K562 (cell line): Measurements from ENCODE around the gene GNPTAB. TPM values are rescaled to one million over a fixed set of nuclear protein-coding genes. Genes with fewer than 3 reads are reported as not detected.

Source experiments
- ATAC-seq: fragments of 200-7000 bp; cut with Tn5 transposase; 3 replicates; pipeline ENCODE4 v1.9.1; 2020; ENCODE audit warnings: moderate library complexity
- BruUV-seq: library from RNA; stranded (reverse); fragments of 400-500 nt; replicated peaks from 2 replicates; lab custom pipeline; 2021; lab: Mats Ljungman, UMichigan
- CTCF ChIA-PET: fragments of 300-600 bp; formaldehyde crosslinking; extraction: SDS; loops from one replicate; lab custom pipeline; 2021; ENCODE audit warnings: low intra/inter-chr PET ratio; lab: Yijun Ruan, JAX
- POLR2A ChIA-PET: fragments of 300-600, 350-650 bp; sonication (Branson Sonifier 250); formaldehyde crosslinking; extraction: SDS; loops from one replicate; lab custom pipeline; 2021; ENCODE audit warnings: antibody characterized with exemption, inconsistent platforms; lab: Yijun Ruan, JAX
- DNase-seq, 4 experiments: peaks; one replicate each; pipeline versions ENCODE4 v3.0.0 to v3.0.0-alpha.2; 2011 to 2018; ENCODE audit warnings: low spot score in 3 of 4, mixed read lengths in 3 of 4; ENCODE audit errors: extremely low read depth in 1 of 4
- FAIRE-seq: peaks from 2 replicates; lab custom pipeline; 2011; peaks lifted over from hg19 to GRCh38; lab: Jason Lieb, UNC
- H2AFZ ChIP-seq: 2 replicates; pipeline ENCODE4 v1.6.0; 2011; ENCODE audit warnings: low read depth, low read length, control low read depth, inconsistent platforms
- H3K27ac ChIP-seq: fragments of 200-600 bp; 3 replicates; pipeline ENCODE4 v1.8.0; 2011; ENCODE audit warnings: low read depth, mild to moderate bottlenecking, control low read depth, inconsistent platforms, low read length, moderate library complexity, mixed read lengths; ENCODE audit errors: extremely low read depth
- H3K27me3 ChIP-seq, 2 experiments: fragments of 300-600 bp in 1 of 2; 2 replicates in 1 of 2; 3 replicates in 1 of 2; pipeline versions ENCODE4 v1.6.0 to v1.8.0; 2011; ENCODE audit warnings: inconsistent platforms in 2 of 2, low read length in 2 of 2, mild to moderate bottlenecking in 1 of 2, mixed read lengths in 1 of 2, moderate library complexity in 1 of 2; ENCODE audit not compliant: control insufficient read depth in 2 of 2, insufficient read depth in 2 of 2
- H3K36me3 ChIP-seq: fragments of 300-600 bp; 3 replicates; pipeline ENCODE4 v1.8.0; 2011; ENCODE audit warnings: mild to moderate bottlenecking, low read length, inconsistent platforms; ENCODE audit not compliant: control insufficient read depth, insufficient read depth
- H3K4me1 ChIP-seq, 2 experiments: fragments of 200-600 bp in 1 of 2; replicated peaks in 1 of 2; 2 replicates in 1 of 2; 3 replicates in 1 of 2; pipeline versions ENCODE4 v1.5.1 to v1.8.0; 2011; ENCODE audit warnings: inconsistent platforms in 2 of 2, low read length in 2 of 2, mild to moderate bottlenecking in 1 of 2, mixed read lengths in 1 of 2, moderate library complexity in 1 of 2; ENCODE audit not compliant: control insufficient read depth in 2 of 2, insufficient read depth in 2 of 2
- H3K4me2 ChIP-seq: 2 replicates; pipeline ENCODE4 v1.6.1; 2011; ENCODE audit warnings: low read length, control low read depth, inconsistent platforms, mixed read lengths; ENCODE audit not compliant: insufficient read depth
- H3K4me3 ChIP-seq: fragments of 200-600 bp; sonication (generic), shearing (Covaris generic); 2 replicates; pipeline ENCODE4 v1.5.1; 2016; ENCODE audit warnings: control low read depth, inconsistent platforms
- H3K79me2 ChIP-seq: fragments of 200-600 bp; 3 replicates; pipeline ENCODE4 v1.8.0; 2011; ENCODE audit warnings: low read length, inconsistent platforms; ENCODE audit not compliant: control insufficient read depth, insufficient read depth
- H3K9ac ChIP-seq, 2 experiments: 2 replicates each; pipeline versions ENCODE4 v1.6.0 to v1.6.1; 2011; ENCODE audit warnings: low read depth in 2 of 2, low read length in 2 of 2, control low read depth in 1 of 2, inconsistent platforms in 1 of 2, mild to moderate bottlenecking in 1 of 2, mixed read lengths in 1 of 2; ENCODE audit not compliant: insufficient read depth in 1 of 2
- H3K9me1 ChIP-seq: one replicate; pipeline ENCODE4 v1.6.0; 2011; ENCODE audit warnings: inconsistent platforms, mild to moderate bottlenecking, low read length, moderate library complexity; ENCODE audit not compliant: control insufficient read depth, insufficient read depth
- H3K9me3 ChIP-seq: replicated peaks from 2 replicates; pipeline ENCODE4 v1.5.1; 2011; ENCODE audit warnings: low read depth, low read length, inconsistent platforms; ENCODE audit not compliant: control insufficient read depth, insufficient read depth
- H4K20me1 ChIP-seq: replicated peaks from 2 replicates; pipeline ENCODE4 v1.6.1; 2011; ENCODE audit warnings: low read length, inconsistent platforms, mixed read lengths; ENCODE audit not compliant: control insufficient read depth, insufficient read depth
- C11orf30 ChIP-seq: fragments of 450-650 bp; IDR thresholded peaks from 2 replicates; pipeline ENCODE4 v1.6.1; 2016; ENCODE audit warnings: low read depth, mild to moderate bottlenecking
- DLX4 ChIP-seq: fragments of 250-450 bp; sonication (Bioruptor Pico); IDR thresholded peaks from 2 replicates; pipeline ENCODE4 v1.6.1; 2021; ENCODE audit warnings: mild to moderate bottlenecking
- EP400 ChIP-seq: fragments of 450-650 bp; IDR thresholded peaks from 2 replicates; pipeline ENCODE4 v1.6.1; 2017; ENCODE audit warnings: antibody characterized with exemption, mild to moderate bottlenecking, moderate library complexity
- HMG20B ChIP-seq: fragments of 250-450 bp; sonication (Bioruptor Pico); IDR thresholded peaks from 2 replicates; pipeline ENCODE4 v1.5.0; 2021; ENCODE audit warnings: mild to moderate bottlenecking
- HNRNPLL ChIP-seq: fragments of 200-400 bp; formaldehyde crosslinking; IDR thresholded peaks from 2 replicates; pipeline ENCODE4 v1.6.1; 2017; ENCODE audit warnings: low read length, low read depth, mild to moderate bottlenecking; ENCODE audit not compliant: poor library complexity, severe bottlenecking
- IRF2 ChIP-seq: sonication (generic); formaldehyde crosslinking; IDR thresholded peaks from 2 replicates; pipeline ENCODE4 v1.8.1; 2022; ENCODE audit warnings: mild to moderate bottlenecking, missing genetic modification reagents
- MITF ChIP-seq: IDR thresholded peaks from 2 replicates; pipeline ENCODE4 v1.6.1; 2014; ENCODE audit warnings: antibody characterized with exemption
- NR4A1 ChIP-seq, 2 experiments: fragments of 250-450 bp in 1 of 2; fragments of 450-650 bp in 1 of 2; sonication (Bioruptor Pico) in 1 of 2; IDR thresholded peaks; 2 replicates each; pipeline versions ENCODE4 v1.4.0 to v1.6.1; 2016 to 2020; ENCODE audit warnings: mild to moderate bottlenecking in 2 of 2, missing compliant biosample characterization in 1 of 2, missing genetic modification characterization in 1 of 2, moderate library complexity in 1 of 2
- POLR2A ChIP-seq: fragments of 450-650 bp; conservative IDR thresholded peaks from 2 replicates; pipeline ENCODE4 v1.6.1; 2016
- RBM14 ChIP-seq: fragments of 200-400 bp; formaldehyde crosslinking; IDR thresholded peaks from 2 replicates; pipeline ENCODE4 v1.6.1; 2018; ENCODE audit warnings: low read depth, mild to moderate bottlenecking, low read length, moderate library complexity, borderline replicate concordance; ENCODE audit not compliant: insufficient read depth
- RFX1 ChIP-seq: fragments of 450-650 bp; IDR thresholded peaks from 2 replicates; pipeline ENCODE4 v1.6.1; 2016; ENCODE audit warnings: mild to moderate bottlenecking, moderate library complexity
- RUNX1 ChIP-seq: sonication (generic); IDR thresholded peaks from 2 replicates; pipeline ENCODE4 v1.6.1; 2016; ENCODE audit warnings: antibody characterized with exemption, low read depth
- WHSC1 ChIP-seq: IDR thresholded peaks from one replicate; pipeline ENCODE4 v1.6.1; 2012; ENCODE audit warnings: low read length, control low read depth, inconsistent platforms
- ZNF140 ChIP-seq: fragments of 250-450 bp; sonication (Bioruptor Pico); IDR thresholded peaks from 2 replicates; pipeline ENCODE4 v1.8.0; 2021; ENCODE audit warnings: moderate library complexity, mild to moderate bottlenecking, inconsistent platforms
- ZNF23 ChIP-seq: fragments of 250-450 bp; sonication (Bioruptor Pico); IDR thresholded peaks from 2 replicates; pipeline ENCODE4 v1.4.0; 2020; ENCODE audit warnings: mild to moderate bottlenecking
- ZNF316 ChIP-seq: fragments of 450-650 bp; IDR thresholded peaks from 2 replicates; pipeline ENCODE4 v1.6.1; 2016
- WGBS: fragments of 100-300 bp; shearing (Covaris generic); methylation state at CpG from one replicate; pipeline ENCODE4 v1.1.6; 2016; ENCODE audit warnings: low coverage, mixed read lengths; ENCODE audit not compliant: insufficient coverage; ENCODE audit errors: missing lambda C conversion rate; 5-methylcytosine and 5-hydroxymethylcytosine counted together
- in situ Hi-C: fragments of 300-500 bp; cut with MboI; formaldehyde crosslinking; loops from 4 replicates; pipeline ENCODE4 v1.15.0; 2018; ENCODE audit warnings: inconsistent platforms, mixed read lengths
- intact Hi-C: fragments of 100-400 bp; cut with micrococcal nuclease; formaldehyde crosslinking; loops from 2 replicates; pipeline ENCODE4 v1.14.2; 2022
- polyA plus RNA-seq, 8 experiments: library from polyadenylated mRNA; depleted of rRNA in 4 of 8; stranded (reverse) in 5 of 8; unstranded in 3 of 8; fragments of >200 nt; fragmentation: Nextera tagmentation in 2 of 8; fragmentation: Illumina TruSeq in 1 of 8; extraction: Ambion mirVana in 2 of 8; extraction: Trizol in 1 of 8; gene quantifications; 2 replicates each; pipeline versions ENCODE4 v1.2.1 to v1.2.3, GENCODE V29; 2011 to 2014; ENCODE audit warnings: inconsistent platforms in 1 of 8, missing spikeins in 1 of 8
- total RNA-seq, 7 experiments: library from RNA; depleted of rRNA in 6 of 7; stranded (reverse); fragments of >200 nt in 6 of 7; fragmentation: Illumina TruSeq in 2 of 7; extraction: Trizol in 2 of 7; gene quantifications; 2 replicates each; pipeline versions ENCODE4 v1.2.1 to v1.2.3, GENCODE V29; 2011 to 2021; ENCODE audit warnings: low replicate concordance in 1 of 7

The GNPTAB gene
- total and polyA plus RNA-seq, 9 of the 15 experiments (the other 6 are each of a cell fraction or from before 2014, with no cell fraction given): 5.9 to 23.2 (median 19.3) TPM

- BruUV-seq: no TSS peak
- H3K4me3 ChIP-seq: no peak overlapping the region
- in situ Hi-C loops (no loop called here), intact Hi-C loops (loop anchor here (10.0 kb wide), 1 partner anchor 255 kb away; no protein-coding TSS in a partner anchor)
- no peak for TF ChIP-seq ZNF140 (CRISPR knock-in tag)
- TF ChIP-seq RFX1: no peak
- no peak for TF ChIP-seq WHSC1
- TF ChIP-seq POLR2A: 0 out of 2 replicates have a peak, but pooled peaks have one; percentile 31
- 86% methylated on average over 4 of the region's 4 CpGs for WGBS
- ChIA-PET CTCF (no interaction called here), POLR2A (interaction anchor here (0.5 kb wide), 1 partner anchor 1063 kb away, joined by 4 read pairs; no protein-coding TSS in a partner anchor)
- no peak overlapping the region for H3K4me2 ChIP-seq
- H4K20me1 ChIP-seq: no peaks in the 10 kb centered on the region
- H3K9me3 ChIP-seq: no peaks in the 10 kb centered on the region
- H3K9me1 ChIP-seq: no peaks in the 10 kb centered on the region
- peak; percentile 25; the same call in 1 of the 3 replicates for ATAC-seq
- no peak for FAIRE-seq
- H3K79me2 ChIP-seq: no peaks in the 10 kb centered on the region
- no peaks in the 10 kb centered on the region for H3K27me3 ChIP-seq
- no peaks in the 10 kb centered on the region for H3K4me1 ChIP-seq
- no peak for DNase-seq
- H3K36me3 ChIP-seq: peaks cover 77% of the 10 kb centered on the region
- no peak overlapping the region for H2AFZ ChIP-seq
- no peak overlapping the region for H3K9ac ChIP-seq
- H3K27ac ChIP-seq: no peak overlapping the region
Measured at GRCh38 chr12:101749657-101750056, 81.1 kb downstream of the GNPTAB start.

GRCh38 chr12:101748907-101749306, 81.9 kb downstream of the GNPTAB start:
- ATAC-seq: no peak
- Histone ChIP-seq H3K79me2 (no peaks in the 10 kb centered on the region), H3K27me3 (no peaks in the 10 kb centered on the region), H3K9me3 (no peaks in the 10 kb centered on the region), H3K4me1 (no peaks in the 10 kb centered on the region), H3K4me3 (no peak overlapping the region), H4K20me1 (no peaks in the 10 kb centered on the region), H3K9ac (no peak overlapping the region), H3K36me3 (peaks cover 84% of the 10 kb centered on the region), H3K27ac (no peak overlapping the region), H3K4me2 (no peak overlapping the region), H3K9me1 (no peaks in the 10 kb centered on the region), H2AFZ (no peak overlapping the region)
- POLR2A ChIA-PET: no interaction called here
- CTCF ChIA-PET: no interaction called here
- intact Hi-C loops (no loop called here), in situ Hi-C loops (no loop called here)
- BruUV-seq: no TSS peak
- TF ChIP-seq DLX4 (CRISPR knock-in tag) (no peak), C11orf30 (peak; percentile 57; the same call in 1 of the 2 replicates), RUNX1 (no peak), HMG20B (CRISPR knock-in tag) (no peak), IRF2 (no peak), ZNF23 (CRISPR knock-in tag) (no peak), NR4A1 (CRISPR knock-in tag; IDR thresholded peaks at IDR 0.05) (no peak), NR4A1 (tag; IDR thresholded peaks at IDR 0.05) (no peak), MITF (no peak), HNRNPLL (no peak), EP400 (no peak), ZNF316 (peak; percentile 78), RBM14 (no peak)
- no peak for DNase-seq
- WGBS: 89% methylated on average over 1 of the region's 1 CpG
- no peak for FAIRE-seq
